ENCODE data around the gene DYNC2H1.

DNA sequence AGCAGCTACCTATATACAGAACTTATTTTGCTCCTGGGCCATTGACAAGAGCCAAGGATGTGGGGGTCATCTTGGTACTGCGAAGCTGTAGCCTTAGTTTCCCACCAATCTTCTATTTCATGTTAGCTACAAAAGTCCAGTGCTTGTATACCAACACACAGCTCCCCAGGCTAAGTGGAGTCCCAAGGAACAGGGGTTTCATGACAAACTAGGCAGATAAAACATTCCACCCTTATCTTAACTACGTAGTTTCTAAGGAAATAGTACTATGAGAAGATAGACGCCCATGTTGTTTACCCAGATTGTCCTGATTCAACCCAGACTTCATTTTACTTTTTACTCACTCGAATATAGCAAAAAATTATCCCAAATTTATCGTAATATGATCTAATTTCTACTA, 218.5 kb downstream of the DYNC2H1 start:
- TF ChIP-seq, protein P1, sequence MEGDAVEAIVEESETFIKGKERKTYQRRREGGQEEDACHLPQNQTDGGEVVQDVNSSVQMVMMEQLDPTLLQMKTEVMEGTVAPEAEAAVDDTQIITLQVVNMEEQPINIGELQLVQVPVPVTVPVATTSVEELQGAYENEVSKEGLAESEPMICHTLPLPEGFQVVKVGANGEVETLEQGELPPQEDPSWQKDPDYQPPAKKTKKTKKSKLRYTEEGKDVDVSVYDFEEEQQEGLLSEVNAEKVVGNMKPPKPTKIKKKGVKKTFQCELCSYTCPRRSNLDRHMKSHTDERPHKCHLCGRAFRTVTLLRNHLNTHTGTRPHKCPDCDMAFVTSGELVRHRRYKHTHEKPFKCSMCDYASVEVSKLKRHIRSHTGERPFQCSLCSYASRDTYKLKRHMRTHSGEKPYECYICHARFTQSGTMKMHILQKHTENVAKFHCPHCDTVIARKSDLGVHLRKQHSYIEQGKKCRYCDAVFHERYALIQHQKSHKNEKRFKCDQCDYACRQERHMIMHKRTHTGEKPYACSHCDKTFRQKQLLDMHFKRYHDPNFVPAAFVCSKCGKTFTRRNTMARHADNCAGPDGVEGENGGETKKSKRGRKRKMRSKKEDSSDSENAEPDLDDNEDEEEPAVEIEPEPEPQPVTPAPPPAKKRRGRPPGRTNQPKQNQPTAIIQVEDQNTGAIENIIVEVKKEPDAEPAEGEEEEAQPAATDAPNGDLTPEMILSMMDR (IDR thresholded peaks at IDR 0.05; ENCODE audit: insufficient read depth, low read depth, low read length), result no peak
- no peak for TF ChIP-seq EZH2 (IDR thresholded peaks at IDR 0.05; ENCODE audit: insufficient read depth, low read length)
